ENCODE data around the gene SLC5A5.

Gene SLC5A5

DNA sequence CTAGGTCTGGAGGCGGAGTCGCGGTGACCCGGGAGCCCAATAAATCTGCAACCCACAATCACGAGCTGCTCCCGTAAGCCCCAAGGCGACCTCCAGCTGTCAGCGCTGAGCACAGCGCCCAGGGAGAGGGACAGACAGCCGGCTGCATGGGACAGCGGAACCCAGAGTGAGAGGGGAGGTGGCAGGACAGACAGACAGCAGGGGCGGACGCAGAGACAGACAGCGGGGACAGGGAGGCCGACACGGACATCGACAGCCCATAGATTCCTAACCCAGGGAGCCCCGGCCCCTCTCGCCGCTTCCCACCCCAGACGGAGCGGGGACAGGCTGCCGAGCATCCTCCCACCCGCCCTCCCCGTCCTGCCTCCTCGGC, at the start of gene SLC5A5:
SLC5A5 (plus strand) TSS at position 68 of the 373 bp plus-strand sequence. CDS start 375 bp downstream, outside the sequence.
- H3K27me3 ChIP-seq (ENCODE audit: low read depth, low read length): no peaks in the 10 kb centered on the region; the same call in 1 of the 2 replicates
- no peaks in the 10 kb centered on the region for H3K79me2 ChIP-seq (ENCODE audit: low read length)
- TF ChIP-seq, protein P1, sequence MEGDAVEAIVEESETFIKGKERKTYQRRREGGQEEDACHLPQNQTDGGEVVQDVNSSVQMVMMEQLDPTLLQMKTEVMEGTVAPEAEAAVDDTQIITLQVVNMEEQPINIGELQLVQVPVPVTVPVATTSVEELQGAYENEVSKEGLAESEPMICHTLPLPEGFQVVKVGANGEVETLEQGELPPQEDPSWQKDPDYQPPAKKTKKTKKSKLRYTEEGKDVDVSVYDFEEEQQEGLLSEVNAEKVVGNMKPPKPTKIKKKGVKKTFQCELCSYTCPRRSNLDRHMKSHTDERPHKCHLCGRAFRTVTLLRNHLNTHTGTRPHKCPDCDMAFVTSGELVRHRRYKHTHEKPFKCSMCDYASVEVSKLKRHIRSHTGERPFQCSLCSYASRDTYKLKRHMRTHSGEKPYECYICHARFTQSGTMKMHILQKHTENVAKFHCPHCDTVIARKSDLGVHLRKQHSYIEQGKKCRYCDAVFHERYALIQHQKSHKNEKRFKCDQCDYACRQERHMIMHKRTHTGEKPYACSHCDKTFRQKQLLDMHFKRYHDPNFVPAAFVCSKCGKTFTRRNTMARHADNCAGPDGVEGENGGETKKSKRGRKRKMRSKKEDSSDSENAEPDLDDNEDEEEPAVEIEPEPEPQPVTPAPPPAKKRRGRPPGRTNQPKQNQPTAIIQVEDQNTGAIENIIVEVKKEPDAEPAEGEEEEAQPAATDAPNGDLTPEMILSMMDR (IDR thresholded peaks at IDR 0.05; ENCODE audit: low read depth, low read length): no peak
- no peak for TF ChIP-seq EZH2phosphoT487 (IDR thresholded peaks at IDR 0.05; ENCODE audit: low read depth)
- no peak within 1 kb of the TSS for H3K4me2 ChIP-seq (ENCODE audit: low read length)
- H2AFZ ChIP-seq (ENCODE audit: low read depth, low read length): no peak within 1 kb of the TSS
- no peak within 1 kb of the TSS for H3K27ac ChIP-seq (ENCODE audit: low read length)
- no peaks in the 10 kb centered on the region for H3K36me3 ChIP-seq (replicated peaks; ENCODE audit: low read depth, low read length)
- H3K4me1 ChIP-seq (ENCODE audit: low read length): no peaks in the 10 kb centered on the region
- H3K9me3 ChIP-seq (ENCODE audit: insufficient read depth, low read length): no peaks in the 10 kb centered on the region
- no peak within 1 kb of the TSS for H3K9ac ChIP-seq (ENCODE audit: low read length)
- H3K4me3 ChIP-seq (ENCODE audit: low read length): no peak within 1 kb of the TSS
- H4K20me1 ChIP-seq (ENCODE audit: insufficient read depth, low read length): no peaks in the 10 kb centered on the region

DNA sequence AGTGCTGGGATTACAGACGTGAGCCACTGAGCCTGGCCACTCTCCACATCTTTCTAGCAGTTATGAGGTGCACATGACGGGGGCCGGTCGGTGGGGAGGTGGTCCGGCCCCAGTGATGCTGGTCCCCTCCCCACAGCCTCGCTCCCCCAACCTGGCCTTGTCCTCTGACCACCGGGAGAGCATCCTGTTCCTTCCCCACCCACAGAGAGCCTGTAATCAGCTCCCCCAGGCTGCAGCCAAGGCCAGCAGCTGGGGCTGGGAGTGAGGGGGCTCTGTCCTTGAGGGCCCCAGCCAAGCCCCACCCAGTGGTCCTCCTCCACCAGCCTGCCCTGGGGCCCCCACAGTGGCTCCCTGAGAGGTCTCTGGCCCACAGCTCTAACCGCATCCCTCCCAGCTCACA, 47.4 kb upstream of the SLC5A5 start:
- Histone ChIP-seq H4K20me1 (ENCODE audit: insufficient read depth, low read length) (peaks cover 2% of the 10 kb centered on the region; the same call in 1 of the 2 replicates), H3K36me3 (replicated peaks; ENCODE audit: low read depth, low read length) (peaks cover 16% of the 10 kb centered on the region), H3K9ac (ENCODE audit: low read length) (no peak overlapping the region), H3K4me3 (ENCODE audit: low read length) (no peak overlapping the region), H3K79me2 (ENCODE audit: low read length) (no peaks in the 10 kb centered on the region), H3K9me3 (ENCODE audit: insufficient read depth, low read length) (no peaks in the 10 kb centered on the region), H3K27me3 (ENCODE audit: low read depth, low read length) (no peaks in the 10 kb centered on the region), H2AFZ (ENCODE audit: low read depth, low read length) (no peak overlapping the region), H3K4me1 (ENCODE audit: low read length) (no peaks in the 10 kb centered on the region), H3K27ac (ENCODE audit: low read length) (no peak overlapping the region), H3K4me2 (ENCODE audit: low read length) (no peak overlapping the region)
- no peak for TF ChIP-seq EZH2phosphoT487 (IDR thresholded peaks at IDR 0.05; ENCODE audit: low read depth)
- TF ChIP-seq, protein P1 (IDR thresholded peaks at IDR 0.05; ENCODE audit: low read depth, low read length): no peak

DNA sequence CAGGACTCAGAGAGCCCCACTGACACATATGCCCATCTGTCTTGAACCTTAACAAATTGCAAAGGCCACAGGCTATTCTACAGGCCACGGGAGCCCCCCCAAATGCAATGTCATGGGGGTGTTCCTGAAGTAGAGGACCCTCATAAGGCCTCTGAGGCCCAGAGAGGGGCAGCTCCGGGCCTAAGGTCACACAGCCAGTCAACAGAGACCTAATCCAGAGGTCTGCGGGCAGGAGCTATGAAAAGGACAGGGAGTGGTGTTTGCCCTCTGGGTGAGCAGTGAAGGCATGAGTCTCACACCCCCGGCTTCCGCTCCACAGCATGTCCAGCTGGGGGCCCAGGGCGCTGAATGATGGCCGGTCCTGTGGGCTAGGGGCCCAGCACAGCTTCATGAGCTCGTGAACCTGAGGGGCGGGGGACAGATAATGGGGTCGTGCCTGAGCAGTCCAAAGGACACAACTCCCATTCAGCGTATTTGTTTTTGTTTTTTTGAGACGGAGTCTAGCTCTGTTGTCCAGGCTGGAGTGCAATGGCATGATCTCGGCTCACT, 45.2 kb upstream of the SLC5A5 start:
- Histone ChIP-seq H3K27ac (ENCODE audit: low read length) (no peak overlapping the region), H3K9me3 (ENCODE audit: insufficient read depth, low read length) (no peaks in the 10 kb centered on the region), H3K4me3 (ENCODE audit: low read length) (no peak overlapping the region), H3K4me2 (ENCODE audit: low read length) (no peak overlapping the region), H4K20me1 (ENCODE audit: insufficient read depth, low read length) (peaks cover 2% of the 10 kb centered on the region; the same call in 1 of the 2 replicates), H3K4me1 (ENCODE audit: low read length) (no peaks in the 10 kb centered on the region), H3K79me2 (ENCODE audit: low read length) (no peaks in the 10 kb centered on the region), H3K9ac (ENCODE audit: low read length) (no peak overlapping the region), H3K27me3 (ENCODE audit: low read depth, low read length) (no peaks in the 10 kb centered on the region), H3K36me3 (replicated peaks; ENCODE audit: low read depth, low read length) (peaks cover 36% of the 10 kb centered on the region), H2AFZ (ENCODE audit: low read depth, low read length) (no peak overlapping the region)
- TF ChIP-seq, protein P1 (IDR thresholded peaks at IDR 0.05; ENCODE audit: low read depth, low read length): no peak
- TF ChIP-seq EZH2phosphoT487 (IDR thresholded peaks at IDR 0.05; ENCODE audit: low read depth): no peak

DNA sequence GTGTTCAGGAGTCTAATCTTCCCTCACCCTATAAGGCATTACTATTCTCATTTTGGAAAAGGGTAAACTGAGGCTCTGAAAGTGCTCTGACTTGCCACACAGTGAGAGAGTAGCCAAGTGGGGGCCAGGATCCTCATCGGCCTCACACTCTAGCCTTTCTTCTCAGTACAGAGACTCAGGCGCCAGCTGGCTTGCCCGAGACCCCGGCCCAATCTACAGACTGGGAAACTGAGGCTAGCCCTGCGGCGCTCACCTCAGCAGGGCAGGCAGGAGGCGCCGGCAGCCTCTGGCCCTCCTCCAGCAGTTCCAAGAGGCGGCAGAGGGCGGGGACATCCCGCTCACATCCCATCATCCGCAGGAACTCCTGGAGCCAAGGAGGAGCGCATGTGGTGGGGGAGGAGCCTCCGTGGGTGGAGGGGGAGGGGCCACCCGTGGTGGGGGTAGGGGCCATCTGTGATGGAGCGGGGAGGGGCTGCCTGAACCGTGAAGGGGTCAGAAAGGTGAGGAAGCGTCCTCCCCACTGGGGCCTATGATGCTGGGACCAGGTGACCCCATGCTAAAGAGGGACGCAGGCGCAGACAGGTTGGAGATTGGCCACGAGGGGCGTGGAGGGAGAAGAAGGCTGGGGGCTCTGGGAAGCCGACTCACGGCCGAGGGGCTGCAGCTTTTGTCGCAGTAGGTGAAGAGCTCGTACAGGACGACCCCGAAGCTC, 41.7 kb upstream of the SLC5A5 start:
- TF ChIP-seq, protein P1 (IDR thresholded peaks at IDR 0.05; ENCODE audit: low read depth, low read length): no peak
- TF ChIP-seq EZH2phosphoT487 (IDR thresholded peaks at IDR 0.05; ENCODE audit: low read depth): no peak
- H3K4me1 ChIP-seq (ENCODE audit: low read length): no peaks in the 10 kb centered on the region
- no peak overlapping the region for H3K27ac ChIP-seq (ENCODE audit: low read length)
- H3K4me2 ChIP-seq (ENCODE audit: low read length): no peak overlapping the region
- H3K9me3 ChIP-seq (ENCODE audit: insufficient read depth, low read length): no peaks in the 10 kb centered on the region
- no peaks in the 10 kb centered on the region for H3K27me3 ChIP-seq (ENCODE audit: low read depth, low read length)
- H3K4me3 ChIP-seq (ENCODE audit: low read length): no peak overlapping the region
- no peak overlapping the region for H2AFZ ChIP-seq (ENCODE audit: low read depth, low read length)
- no peak overlapping the region for H3K9ac ChIP-seq (ENCODE audit: low read length)
- H4K20me1 ChIP-seq (ENCODE audit: insufficient read depth, low read length): peaks cover 2% of the 10 kb centered on the region; the same call in 1 of the 2 replicates
- H3K79me2 ChIP-seq (ENCODE audit: low read length): no peaks in the 10 kb centered on the region
- peaks cover 54% of the 10 kb centered on the region for H3K36me3 ChIP-seq (replicated peaks; ENCODE audit: low read depth, low read length)
